Naive thymus-derived CD8-positive, alpha-beta T cell (primary cell): ENCODE results near the gene POGZ. TPM values are rescaled to one million over a fixed set of nuclear protein-coding genes. Genes with fewer than 3 reads are reported as not detected.
"Not testable (repeated sequence)": the region's sequence is repeated elsewhere in the genome, so short reads cannot be mapped to it uniquely, and the experiment has no call there.

Experiments used
- ATAC-seq, 2 donors: fragments of 150-1000 bp; cut with Tn5 transposase in 1 of 2; sonication (Bioruptor Pico), chemical (Tn5 transposase) in 1 of 2; 1 replicate in 1 of 2; 2 replicates in 1 of 2; pipeline ENCODE4 v1.10.0; 2021; ENCODE audit warnings: mild to moderate bottlenecking in 2 of 2, moderate library complexity in 2 of 2
- POLR2A ChIA-PET: fragments of 350-600 bp; sonication (Branson Sonifier 250); formaldehyde crosslinking; loops from one replicate; lab custom pipeline; 2021; ENCODE audit warnings: antibody characterized with exemption; lab: Charles Lee
- DNase-seq, 10 donors: peaks; one replicate each; pipeline versions ENCODE4 v3.0.0 to v3.0.0-alpha.2; 2020 to 2022
- H3K27ac Mint-ChIP-seq, 10 donors: one replicate each; pipeline ENCODE4 v1.8.0; 2020 to 2022; ENCODE audit warnings: mild to moderate bottlenecking in 10 of 10, mixed read lengths in 10 of 10, moderate library complexity in 4 of 10, inconsistent platforms in 1 of 10
- H3K27me3 Mint-ChIP-seq, 5 donors: one replicate each; pipeline ENCODE4 v1.8.0; 2021 to 2022; ENCODE audit warnings: mixed read lengths in 5 of 5
- H3K36me3 Mint-ChIP-seq, 3 donors: one replicate each; pipeline ENCODE4 v1.8.0; 2020 to 2022; ENCODE audit warnings: mixed read lengths in 3 of 3, mild to moderate bottlenecking in 2 of 3, inconsistent platforms in 1 of 3
- H3K4me1 Mint-ChIP-seq, 4 donors: one replicate each; pipeline ENCODE4 v1.8.0; 2021 to 2022; ENCODE audit warnings: mixed read lengths in 4 of 4
- H3K4me3 Mint-ChIP-seq, 10 donors: one replicate each; pipeline ENCODE4 v1.8.0; 2020 to 2022; ENCODE audit warnings: mild to moderate bottlenecking in 10 of 10, mixed read lengths in 10 of 10, moderate library complexity in 6 of 10, inconsistent platforms in 1 of 10
- H3K9me3 Mint-ChIP-seq, 9 donors: one replicate each; pipeline ENCODE4 v1.8.0; 2020 to 2022; ENCODE audit warnings: mixed read lengths in 9 of 9, mild to moderate bottlenecking in 3 of 9, inconsistent platforms in 1 of 9, moderate library complexity in 1 of 9
- polyA plus RNA-seq, 3 donors: library from polyadenylated mRNA; unstranded; fragments of 300-500 nt; fragmentation: Illumina TruSeq; gene quantifications; one replicate each; pipeline ENCODE4 v1.2.3, GENCODE V29; 2021
- total RNA-seq, 8 experiments: library from RNA in 2 of 8; stranded (reverse) in 2 of 8; gene quantifications; one replicate each; pipeline ENCODE4 v1.2.3 and lab custom pipeline; 2021 to 2026

The POGZ gene
- total and polyA plus RNA-seq, 5 experiments from 2014 or later = 5.9 to 112 (median 9.5) TPM

GRCh38 chr1:151390221-151391078 is 68.8 kb downstream of the POGZ start:
- POLR2A ChIA-PET = interaction anchor here (0.6 to 0.7 kb wide), 2 partner anchors 11 to 778 kb away, joined by 3 to 4 read pairs; no protein-coding TSS in a partner anchor
- not testable (repeated sequence) for H3K9me3 Mint-ChIP-seq, ATAC-seq, H3K4me3 Mint-ChIP-seq, H3K36me3 Mint-ChIP-seq, H3K27me3 Mint-ChIP-seq, H3K4me1 Mint-ChIP-seq, H3K27ac Mint-ChIP-seq, DNase-seq

GRCh38 chr1:151386002-151386401 is 73.3 kb downstream of the POGZ start:
- POLR2A ChIA-PET = no interaction called here
- H3K9me3 Mint-ChIP-seq = no peaks in the 10 kb centered on the region
- H3K36me3 Mint-ChIP-seq = no peaks in the 10 kb centered on the region
- no peak for DNase-seq
- ATAC-seq = no peak
- no peak overlapping the region for H3K4me3 Mint-ChIP-seq
- H3K27me3 Mint-ChIP-seq = no peaks in the 10 kb centered on the region
- no peak overlapping the region for H3K27ac Mint-ChIP-seq
- H3K4me1 Mint-ChIP-seq = no peaks in the 10 kb centered on the region

- Mint-ChIP-seq H3K27ac (no peak overlapping the region), H3K27me3 (no peaks in the 10 kb centered on the region), H3K4me1 (no peaks in the 10 kb centered on the region), H3K4me3 (no peak overlapping the region), H3K9me3 (no peaks in the 10 kb centered on the region), H3K36me3 (no peaks in the 10 kb centered on the region)
- ATAC-seq (no peak), DNase-seq (no peak)
- POLR2A ChIA-PET = no interaction called here
These were observed 74.7 kb downstream of the POGZ start for GRCh38 chr1:151384584-151384983.

- Mint-ChIP-seq H3K9me3 (no peaks in the 10 kb centered on the region), H3K27ac (no peak overlapping the region), H3K4me1 (peaks cover 0 to 1% (median 0%) of the 10 kb centered on the region in 4 donors), H3K36me3 (no peaks in the 10 kb centered on the region), H3K4me3 (no peak overlapping the region), H3K27me3 (peaks cover 0 to 4% (median 0%) of the 10 kb centered on the region in 5 donors)
- POLR2A ChIA-PET = no interaction called here
- ATAC-seq = no peak
- DNase-seq = no peak
These were observed 82.0 kb downstream of the POGZ start for GRCh38 chr1:151377150-151377884.

- Mint-ChIP-seq H3K9me3 (no peaks in the 10 kb centered on the region), H3K4me1 (peaks cover 0 to 3% (median 0%) of the 10 kb centered on the region in 4 donors), H3K27ac (peak overlapping the region in 1 of 10 donors; percentile 7), H3K36me3 (no peaks in the 10 kb centered on the region), H3K27me3 (peaks cover 0 to 4% (median 0%) of the 10 kb centered on the region in 5 donors), H3K4me3 (no peak overlapping the region)
- ATAC-seq (no peak), DNase-seq (no peak)
- POLR2A ChIA-PET = no interaction called here
These were observed 86.1 kb downstream of the POGZ start for GRCh38 chr1:151373196-151373595.

GRCh38 chr1:151372058-151372934 is 87.0 kb downstream of the POGZ start, which contains the start of gene SELENBP1:
TSS of gene SELENBP1 (minus strand) at chr1:151372705. CDS start at chr1:151372641, 64 bp downstream.
- POLR2A ChIA-PET = no interaction called here
- ATAC-seq (no peak), DNase-seq (no peak)
- Mint-ChIP-seq H3K36me3 (no peaks in the 10 kb centered on the region), H3K4me1 (peaks cover 0 to 3% (median 0%) of the 10 kb centered on the region in 4 donors), H3K27ac (peak within 1 kb of the TSS in 1 of 10 donors; percentile 7), H3K9me3 (no peaks in the 10 kb centered on the region), H3K27me3 (peaks cover 0 to 4% (median 0%) of the 10 kb centered on the region in 5 donors), H3K4me3 (no peak within 1 kb of the TSS)

- H3K27ac Mint-ChIP-seq = peak overlapping the region in 1 of 10 donors; percentile 90
- peaks cover 0 to 3% (median 0%) of the 10 kb centered on the region in 4 donors for H3K4me1 Mint-ChIP-seq
- POLR2A ChIA-PET = no interaction called here
- no peak overlapping the region for H3K4me3 Mint-ChIP-seq
- H3K36me3 Mint-ChIP-seq = no peaks in the 10 kb centered on the region
- no peaks in the 10 kb centered on the region for H3K9me3 Mint-ChIP-seq
- DNase-seq = no peak
- H3K27me3 Mint-ChIP-seq = peaks cover 0 to 4% (median 0%) of the 10 kb centered on the region in 5 donors
- no peak for ATAC-seq
These were observed 87.8 kb downstream of the POGZ start for GRCh38 chr1:151371370-151372057.

- POLR2A ChIA-PET = no interaction called here
- no peaks in the 10 kb centered on the region for H3K36me3 Mint-ChIP-seq
- peak overlapping the region in 1 of 10 donors; percentile 2 for H3K27ac Mint-ChIP-seq
- peaks cover 0 to 4% (median 0%) of the 10 kb centered on the region in 4 donors for H3K4me1 Mint-ChIP-seq
- no peak overlapping the region for H3K4me3 Mint-ChIP-seq
- H3K27me3 Mint-ChIP-seq = peaks cover 0 to 4% (median 0%) of the 10 kb centered on the region in 5 donors
- ATAC-seq = no peak
- no peaks in the 10 kb centered on the region for H3K9me3 Mint-ChIP-seq
- no peak for DNase-seq
These were observed 88.9 kb downstream of the POGZ start for GRCh38 chr1:151370211-151370911.

- Mint-ChIP-seq H3K36me3 (no peaks in the 10 kb centered on the region), H3K4me3 (no peak overlapping the region), H3K27me3 (no peaks in the 10 kb centered on the region), H3K9me3 (no peaks in the 10 kb centered on the region), H3K27ac (no peak overlapping the region), H3K4me1 (peaks cover 0 to 4% (median 0%) of the 10 kb centered on the region in 4 donors)
- ATAC-seq (no peak), DNase-seq (no peak)
- POLR2A ChIA-PET = no interaction called here
These were observed 89.7 kb downstream of the POGZ start for GRCh38 chr1:151369621-151370048.

GRCh38 chr1:151369302-151369610 is 90.0 kb downstream of the POGZ start:
- H3K36me3 Mint-ChIP-seq = no peaks in the 10 kb centered on the region

GRCh38 chr1:151368393-151369301 is 90.6 kb downstream of the POGZ start:
- Mint-ChIP-seq H3K27ac (no peak overlapping the region), H3K27me3 (no peaks in the 10 kb centered on the region), H3K4me3 (no peak overlapping the region), H3K4me1 (peaks cover 0 to 4% (median 0%) of the 10 kb centered on the region in 4 donors), H3K36me3 (no peaks in the 10 kb centered on the region), H3K9me3 (peaks cover 0 to 2% (median 0%) of the 10 kb centered on the region in 9 donors)
- DNase-seq (no peak), ATAC-seq (no peak)
- POLR2A ChIA-PET = no interaction called here

More at GRCh38 chr1:151369302-151369610, 90.0 kb downstream of the POGZ start:
- no peak for DNase-seq
- H3K4me1 Mint-ChIP-seq = peaks cover 0 to 4% (median 0%) of the 10 kb centered on the region in 4 donors
- POLR2A ChIA-PET = no interaction called here
- H3K27ac Mint-ChIP-seq = no peak overlapping the region
- no peaks in the 10 kb centered on the region for H3K9me3 Mint-ChIP-seq
- ATAC-seq = no peak
- no peak overlapping the region for H3K4me3 Mint-ChIP-seq
- no peaks in the 10 kb centered on the region for H3K27me3 Mint-ChIP-seq
